ENCODE data around the gene PTGES2. TPM values are rescaled to one million over a fixed set of nuclear protein-coding genes. Genes with fewer than 3 reads are reported as not detected.

The PTGES2 gene
- total and polyA plus RNA-seq, 2 of the 13 experiments (the other 11 are each of a cell fraction or from before 2014, with no cell fraction given) = 63.7 to 79.8 TPM

- 0 out of 2 replicates have a peak, but pooled peaks have one; percentile 18 for TF ChIP-seq HMGXB3 (CRISPR knock-in tag; IDR thresholded peaks at IDR 0.05; ENCODE audit: borderline replicate concordance)
- TF ChIP-seq TARDBP (CRISPR knock-in tag; IDR thresholded peaks at IDR 0.05) = no peak
- TF ChIP-seq AGO1 (IDR thresholded peaks at IDR 0.05; ENCODE audit: low read depth, low read length, poor library complexity, severe bottlenecking) = peak; percentile 98
- TF ChIP-seq ZNF652 (CRISPR knock-in tag; IDR thresholded peaks at IDR 0.05; ENCODE audit: borderline replicate concordance, low read depth) = no peak
- 0 out of 2 replicates have a peak, but pooled peaks have one; percentile 41 for TF ChIP-seq KLF6 (CRISPR knock-in tag; IDR thresholded peaks at IDR 0.05)
- no peak for TF ChIP-seq ZBTB49 (CRISPR knock-in tag; IDR thresholded peaks at IDR 0.05; ENCODE audit: borderline replicate concordance)
- peak; percentile 74 for TF ChIP-seq ARNT2 (CRISPR knock-in tag; IDR thresholded peaks at IDR 0.05; ENCODE audit: low read depth)
- no peak; the same call in 1 of the 2 replicates for TF ChIP-seq ZNF773 (CRISPR knock-in tag; IDR thresholded peaks at IDR 0.05; ENCODE audit: borderline replicate concordance)
- TF ChIP-seq ZNF816 (CRISPR knock-in tag; IDR thresholded peaks at IDR 0.05; ENCODE audit: borderline replicate concordance) = peak; percentile 63; the same call in 1 of the 2 replicates
- no peak for TF ChIP-seq ZNF441 (CRISPR knock-in tag; IDR thresholded peaks at IDR 0.05; ENCODE audit: borderline replicate concordance)
- no peak; the same call in 1 of the 2 replicates for TF ChIP-seq MAF1 (CRISPR knock-in tag; IDR thresholded peaks at IDR 0.05; ENCODE audit: borderline replicate concordance)
- no peak; the same call in 1 of the 2 replicates for TF ChIP-seq GATA4 (IDR thresholded peaks at IDR 0.05; ENCODE audit: borderline replicate concordance, low read depth)
- 0 out of 2 replicates have a peak, but pooled peaks have one; percentile 36 for TF ChIP-seq RFXAP (CRISPR knock-in tag; IDR thresholded peaks at IDR 0.05; ENCODE audit: borderline replicate concordance)
- TF ChIP-seq U2AF2 (IDR thresholded peaks at IDR 0.05; ENCODE audit: low read depth, low read length) = no peak
- TF ChIP-seq MAFG (CRISPR knock-in tag; IDR thresholded peaks at IDR 0.05) = no peak
- TF ChIP-seq WIZ (CRISPR knock-in tag; IDR thresholded peaks at IDR 0.05) = no peak
- 0 out of 2 replicates have a peak, but pooled peaks have one; percentile 26 for TF ChIP-seq RELA (CRISPR knock-in tag; IDR thresholded peaks at IDR 0.05)
- TF ChIP-seq ZBTB3 (CRISPR knock-in tag; IDR thresholded peaks at IDR 0.05; ENCODE audit: borderline replicate concordance, low read depth) = no peak
- no peak for TF ChIP-seq ZNF550 (CRISPR knock-in tag; IDR thresholded peaks at IDR 0.05; ENCODE audit: borderline replicate concordance)
- no peak; the same call in 1 of the 2 replicates for TF ChIP-seq PATZ1 (CRISPR knock-in tag; IDR thresholded peaks at IDR 0.05)
Measured at GRCh38 chr9:128127990-128128835, 684 bp upstream of the PTGES2 start (continued).
